A673 (cell line): ENCODE data around the gene ZNF10. TPM values are rescaled to one million over a fixed set of nuclear protein-coding genes. Genes with fewer than 3 reads are reported as not detected.

Experiments
- BruUV-seq: library from RNA; stranded (reverse); fragments of 400-500 nt; replicated peaks from 2 replicates; lab custom pipeline; 2021; lab: Mats Ljungman, UMichigan
- CTCF ChIA-PET: fragments of 300-600 bp; sonication (Branson Sonifier 250); formaldehyde crosslinking; loops from one replicate; lab custom pipeline; 2022; ENCODE audit warnings: antibody characterized with exemption; lab: Charles Lee
- POLR2A ChIA-PET: fragments of 300-600 bp; sonication (Branson Sonifier 250); formaldehyde crosslinking; loops from one replicate; lab custom pipeline; 2022; ENCODE audit warnings: antibody characterized with exemption; ENCODE audit not compliant: low non-redundant PET; lab: Charles Lee
- DNase-seq: peaks from one replicate; pipeline ENCODE4 v3.0.0-alpha.2; 2015; ENCODE audit warnings: low spot score
- H3K27ac ChIP-seq: fragments of 200-600 bp; sonication (generic); 2 replicates; pipeline ENCODE4 v1.5.1; 2016; ENCODE audit warnings: mixed run types, low read depth, mild to moderate bottlenecking, mixed read lengths, antibody characterized with exemption, low read length; ENCODE audit not compliant: poor library complexity, severe bottlenecking
- H3K27me3 ChIP-seq: fragments of 200-600 bp; sonication (generic); replicated peaks from 2 replicates; pipeline ENCODE4 v1.6.1; 2017; ENCODE audit warnings: mixed run types, low read depth, mild to moderate bottlenecking, mixed read lengths, antibody characterized with exemption, low read length; ENCODE audit not compliant: insufficient read depth, poor library complexity
- H3K36me3 ChIP-seq: fragments of 200-600 bp; sonication (generic); 2 replicates; pipeline ENCODE4 v1.6.1; 2016; ENCODE audit warnings: mixed run types, mild to moderate bottlenecking, mixed read lengths, antibody characterized with exemption, low read length; ENCODE audit not compliant: insufficient read depth, poor library complexity, severe bottlenecking
- H3K4me1 ChIP-seq: fragments of 200-600 bp; sonication (generic); 2 replicates; pipeline ENCODE4 v1.6.1; 2017; ENCODE audit warnings: mixed run types, mild to moderate bottlenecking, mixed read lengths, antibody characterized with exemption, low read length; ENCODE audit not compliant: insufficient read depth, poor library complexity, severe bottlenecking
- H3K4me3 ChIP-seq: fragments of 200-600 bp; sonication (generic); 2 replicates; pipeline ENCODE4 v1.5.1; 2016; ENCODE audit warnings: low read depth, mixed run types, mild to moderate bottlenecking, mixed read lengths, low read length; ENCODE audit not compliant: poor library complexity, severe bottlenecking
- H3K9me3 ChIP-seq: fragments of 200-600 bp; sonication (generic); 2 replicates; pipeline ENCODE4 v1.6.1; 2016; ENCODE audit warnings: mixed run types, low read depth, mild to moderate bottlenecking, mixed read lengths, antibody characterized with exemption, low read length; ENCODE audit not compliant: poor library complexity, severe bottlenecking
- EZH2 ChIP-seq: fragments of 200-600 bp; sonication (generic); IDR thresholded peaks from 2 replicates; pipeline ENCODE4 v1.6.1; 2017; ENCODE audit warnings: borderline replicate concordance, low read depth, mild to moderate bottlenecking, mixed read lengths, antibody characterized with exemption, low read length; ENCODE audit not compliant: poor library complexity, severe bottlenecking
- intact Hi-C: fragments of 100-400 bp; cut with micrococcal nuclease; formaldehyde crosslinking; loops from one replicate; pipeline ENCODE4 v1.10.0; 2022; ENCODE audit not compliant: unreplicated experiment
- total RNA-seq: library from RNA; stranded (reverse); gene quantifications from 2 replicates; pipeline ENCODE4 v1.2.3, GENCODE V29; 2021
- TF ChIP-seq, protein P1 (sequence below): fragments of 300-800, 200-600 bp; sonication (generic); conservative IDR thresholded peaks from 2 replicates; pipeline ENCODE4 v1.5.1; 2017; ENCODE audit warnings: low read depth, mild to moderate bottlenecking, antibody characterized with exemption, low read length, moderate library complexity, mixed read lengths

ZNF10 gene
- total RNA-seq, 1 experiment from 2014 or later, result 13.5 TPM

GRCh38 chr12:133174901-133175300 is 44.5 kb downstream of the ZNF10 start:
- Histone ChIP-seq H3K4me1 (no peaks in the 10 kb centered on the region), H3K27ac (no peak overlapping the region), H3K9me3 (peaks cover 61% of the 10 kb centered on the region), H3K36me3 (no peaks in the 10 kb centered on the region), H3K4me3 (no peak overlapping the region), H3K27me3 (no peaks in the 10 kb centered on the region)
- intact Hi-C loops, result no loop called here
- ChIA-PET CTCF (no interaction called here), POLR2A (no interaction called here)
- no TSS peak for BruUV-seq
- no peak for TF ChIP-seq EZH2
- TF ChIP-seq, protein P1, sequence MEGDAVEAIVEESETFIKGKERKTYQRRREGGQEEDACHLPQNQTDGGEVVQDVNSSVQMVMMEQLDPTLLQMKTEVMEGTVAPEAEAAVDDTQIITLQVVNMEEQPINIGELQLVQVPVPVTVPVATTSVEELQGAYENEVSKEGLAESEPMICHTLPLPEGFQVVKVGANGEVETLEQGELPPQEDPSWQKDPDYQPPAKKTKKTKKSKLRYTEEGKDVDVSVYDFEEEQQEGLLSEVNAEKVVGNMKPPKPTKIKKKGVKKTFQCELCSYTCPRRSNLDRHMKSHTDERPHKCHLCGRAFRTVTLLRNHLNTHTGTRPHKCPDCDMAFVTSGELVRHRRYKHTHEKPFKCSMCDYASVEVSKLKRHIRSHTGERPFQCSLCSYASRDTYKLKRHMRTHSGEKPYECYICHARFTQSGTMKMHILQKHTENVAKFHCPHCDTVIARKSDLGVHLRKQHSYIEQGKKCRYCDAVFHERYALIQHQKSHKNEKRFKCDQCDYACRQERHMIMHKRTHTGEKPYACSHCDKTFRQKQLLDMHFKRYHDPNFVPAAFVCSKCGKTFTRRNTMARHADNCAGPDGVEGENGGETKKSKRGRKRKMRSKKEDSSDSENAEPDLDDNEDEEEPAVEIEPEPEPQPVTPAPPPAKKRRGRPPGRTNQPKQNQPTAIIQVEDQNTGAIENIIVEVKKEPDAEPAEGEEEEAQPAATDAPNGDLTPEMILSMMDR, result no peak
- no peak for DNase-seq

DNA sequence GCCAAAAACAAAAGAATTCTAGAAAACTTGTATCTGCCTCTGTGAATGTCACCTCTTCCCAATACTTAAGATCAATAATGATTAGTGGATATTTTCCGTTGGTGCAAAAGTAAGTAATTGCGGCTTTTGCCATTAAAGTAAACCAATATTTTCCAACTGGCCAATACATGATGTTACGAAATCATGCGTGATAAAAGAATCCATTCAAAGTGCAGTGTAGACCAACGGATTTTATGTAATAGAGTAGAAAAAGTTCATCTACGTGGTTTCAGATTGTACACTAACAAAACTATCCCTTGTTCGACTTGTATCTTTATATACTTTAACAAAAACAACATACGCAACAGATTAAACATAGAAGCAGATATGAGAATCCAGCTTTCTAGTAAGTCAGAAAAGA is 50.2 kb downstream of the ZNF10 start:
- Histone ChIP-seq H3K27me3 (no peaks in the 10 kb centered on the region), H3K36me3 (peaks cover 31% of the 10 kb centered on the region), H3K9me3 (peaks cover 68% of the 10 kb centered on the region), H3K4me1 (no peaks in the 10 kb centered on the region), H3K27ac (no peak overlapping the region), H3K4me3 (no peak overlapping the region)
- no TSS peak for BruUV-seq
- DNase-seq, result no peak
- ChIA-PET CTCF (no interaction called here), POLR2A (interaction anchor here (1.1 kb wide), 1 partner anchor 50 kb away, joined by 4 read pairs; the partner anchor contains the start of gene ZNF10)
- TF ChIP-seq EZH2, result no peak
- TF ChIP-seq, protein P1, result no peak
- intact Hi-C loops, result loop anchor here (1.0 kb wide), 1 partner anchor 100 kb away; the partner anchor contains the start of gene ZNF140

DNA sequence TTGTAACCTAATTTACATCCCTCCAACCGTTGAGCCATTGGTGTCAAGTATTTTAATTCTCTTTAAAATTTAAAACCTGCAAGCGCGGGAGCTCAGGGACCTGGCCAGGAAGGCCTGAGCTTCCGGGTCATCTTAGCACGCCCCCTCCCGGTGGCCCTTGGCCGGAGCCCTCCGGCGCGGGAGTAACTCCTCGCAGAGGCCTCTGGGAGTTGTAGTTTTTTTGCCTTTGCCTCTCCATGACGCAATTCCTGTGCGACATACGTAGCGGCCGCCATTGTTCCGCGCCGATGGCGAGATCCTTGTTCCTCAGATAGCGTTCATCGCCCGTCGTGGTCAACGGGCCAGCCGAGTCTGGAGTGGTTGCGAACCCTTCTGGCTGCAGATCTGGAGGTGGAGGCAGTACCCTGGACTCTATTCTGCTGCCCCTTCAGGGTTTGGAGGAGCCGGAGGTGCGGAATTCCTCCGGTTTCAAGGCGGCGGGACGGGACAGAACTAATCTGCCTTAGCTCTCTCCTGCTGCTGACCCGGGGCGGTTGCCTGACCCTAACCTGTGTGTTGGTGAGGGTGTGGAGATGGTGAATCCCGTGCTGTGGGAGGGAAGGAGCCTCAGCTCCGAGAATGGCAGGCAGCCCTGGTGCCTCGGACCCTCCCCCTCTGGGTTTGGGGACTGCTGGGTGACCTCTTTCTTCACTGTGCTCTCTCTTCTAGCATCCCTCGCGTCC is 51.0 kb downstream of the ZNF10 start, which contains the start of gene ZNF268:
TSS of gene ZNF268 (plus strand) at position 258 of the 722 bp plus-strand sequence. CDS start 503 bp downstream, outside the sequence.
- no peak for TF ChIP-seq EZH2
- TF ChIP-seq, protein P1, result peak; percentile 90
- intact Hi-C loops, result loop anchor here (1.0 kb wide), 1 partner anchor 101 kb away; the partner anchor contains the start of gene ZNF140
- Histone ChIP-seq H3K27ac (peak within 1 kb of the TSS; percentile 90), H3K36me3 (peaks cover 38% of the 10 kb centered on the region), H3K4me1 (no peaks in the 10 kb centered on the region), H3K27me3 (no peaks in the 10 kb centered on the region), H3K9me3 (peaks cover 68% of the 10 kb centered on the region), H3K4me3 (peak within 1 kb of the TSS; percentile 99)
- peak; percentile 93 for DNase-seq
- ChIA-PET POLR2A (interaction anchor here (1.1 kb wide), 1 partner anchor 51 kb away, joined by 4 read pairs; the partner anchor contains the start of gene ZNF10), CTCF (no interaction called here)
- BruUV-seq, result no TSS peak
